H1 (cell line): ENCODE results near the gene SPEM1. TPM values are rescaled to one million over a fixed set of nuclear protein-coding genes. Genes with fewer than 3 reads are reported as not detected.

Source experiments
- CTCF ChIA-PET: fragments of 300-600 bp; sonication (Branson Sonifier 250); formaldehyde crosslinking; loops from one replicate; lab custom pipeline; 2021; ENCODE audit not compliant: partially characterized antibody; lab: Charles Lee
- POLR2A ChIA-PET: fragments of 300-600 bp; sonication (Branson Sonifier 250); formaldehyde crosslinking; loops from one replicate; lab custom pipeline; 2021; ENCODE audit warnings: inconsistent platforms; ENCODE audit not compliant: partially characterized antibody; lab: Charles Lee
- DNase-seq, 2 experiments: peaks; one replicate each; pipeline versions ENCODE4 v3.0.0 to v3.0.0-alpha.2; 2010 to 2022; ENCODE audit warnings: low spot score in 2 of 2, low read depth in 1 of 2, mixed read lengths in 1 of 2
- FAIRE-seq: peaks from 2 replicates; lab custom pipeline; 2011; peaks lifted over from hg19 to GRCh38; lab: Jason Lieb, UNC
- H2AFZ ChIP-seq: 2 replicates; pipeline ENCODE4 v1.8.1; 2012; ENCODE audit warnings: low read length, inconsistent platforms
- H2AK5ac ChIP-seq: 2 replicates; pipeline ENCODE4 v1.6.1; 2013; ENCODE audit warnings: low read depth, low read length
- H2BK120ac ChIP-seq: replicated peaks from 2 replicates; pipeline ENCODE3; 2013; ENCODE audit warnings: low read depth, low read length, inconsistent platforms
- H2BK12ac ChIP-seq: 2 replicates; pipeline ENCODE4 v1.6.1; 2013; ENCODE audit warnings: low read depth, low read length
- H2BK15ac ChIP-seq: 2 replicates; pipeline ENCODE4 v1.6.1; 2013; ENCODE audit warnings: low read length
- H2BK20ac ChIP-seq: 2 replicates; pipeline ENCODE4 v1.6.1; 2013; ENCODE audit warnings: low read length
- H2BK5ac ChIP-seq: 2 replicates; pipeline ENCODE4 v1.6.1; 2013; ENCODE audit warnings: low read depth, low read length
- H3K14ac ChIP-seq: 2 replicates; pipeline ENCODE4 v1.6.1; 2013; ENCODE audit warnings: inconsistent platforms; ENCODE audit not compliant: insufficient read length
- H3K18ac ChIP-seq: 2 replicates; pipeline ENCODE4 v1.6.1; 2013; ENCODE audit warnings: low read length; ENCODE audit errors: extremely low read depth
- H3K23ac ChIP-seq: 2 replicates; pipeline ENCODE4 v1.6.1; 2013; ENCODE audit warnings: inconsistent platforms; ENCODE audit not compliant: insufficient read length
- H3K23me2 ChIP-seq: 2 replicates; pipeline ENCODE4 v1.6.1; 2013; ENCODE audit warnings: low read depth, low read length
- H3K27ac ChIP-seq: 2 replicates; pipeline ENCODE4 v1.6.1; 2011; ENCODE audit warnings: low read depth, low read length, inconsistent platforms
- H3K27me3 ChIP-seq, 4 experiments: replicated peaks in 1 of 4; 1 replicate in 1 of 4; 2 replicates in 3 of 4; pipeline versions ENCODE4 v1.6.1 to v1.8.1; 2011 to 2013; ENCODE audit warnings: low read length in 3 of 4, mild to moderate bottlenecking in 3 of 4, inconsistent platforms in 2 of 4, mixed read lengths in 2 of 4, moderate library complexity in 1 of 4; ENCODE audit not compliant: control insufficient read depth in 3 of 4, insufficient read depth in 3 of 4; ENCODE audit errors: extremely low read depth in 1 of 4
- H3K36me3 ChIP-seq, 4 experiments: 2 replicates each; pipeline versions ENCODE4 v1.6.1 to v1.8.1; 2011 to 2013; ENCODE audit warnings: mild to moderate bottlenecking in 4 of 4, low read length in 3 of 4, moderate library complexity in 2 of 4, control low read depth in 1 of 4, inconsistent platforms in 1 of 4; ENCODE audit not compliant: insufficient read depth in 4 of 4, control insufficient read depth in 2 of 4
- H3K4ac ChIP-seq: replicated peaks from 2 replicates; pipeline ENCODE3; 2013; ENCODE audit warnings: low read length, low read depth, mixed read lengths, inconsistent platforms; ENCODE audit not compliant: insufficient read length
- H3K4me1 ChIP-seq, 4 experiments: replicated peaks in 1 of 4; 1 replicate in 1 of 4; 2 replicates in 3 of 4; pipeline versions ENCODE4 v1.6.1 to v1.8.1; 2011 to 2013; ENCODE audit warnings: low read length in 3 of 4, inconsistent platforms in 2 of 4, mixed read lengths in 1 of 4; ENCODE audit not compliant: insufficient read depth in 4 of 4, control insufficient read depth in 3 of 4
- H3K4me2 ChIP-seq, 2 experiments: 2 replicates each; pipeline versions ENCODE4 v1.6.1 to v1.8.1; 2011 to 2013; ENCODE audit warnings: low read depth in 2 of 2, low read length in 2 of 2, control low read depth in 1 of 2, inconsistent platforms in 1 of 2, mild to moderate bottlenecking in 1 of 2; ENCODE audit not compliant: insufficient read depth in 1 of 2
- H3K4me3 ChIP-seq, 4 experiments: fragments of 200-600, 300-600 bp in 1 of 4; sonication (generic), shearing (Covaris generic), sonication (Bioruptor Twin) in 1 of 4; 2 replicates each; pipeline versions ENCODE4 v1.5.1 to v1.8.1; 2011 to 2016; ENCODE audit warnings: low read length in 4 of 4, low read depth in 3 of 4, control low read depth in 2 of 4, inconsistent platforms in 2 of 4, mild to moderate bottlenecking in 2 of 4, mixed read lengths in 1 of 4, moderate library complexity in 1 of 4; ENCODE audit not compliant: insufficient read depth in 2 of 4; ENCODE audit errors: extremely low read depth in 1 of 4
- H3K56ac ChIP-seq: replicated peaks from 2 replicates; pipeline ENCODE3; 2013; ENCODE audit warnings: low read depth, mild to moderate bottlenecking, mixed read lengths, low read length, inconsistent platforms; ENCODE audit not compliant: insufficient read length
- H3K79me1 ChIP-seq: 2 replicates; pipeline ENCODE4 v1.6.1; 2013; ENCODE audit warnings: low read depth, low read length, control low read depth
- H3K79me2 ChIP-seq, 2 experiments: 2 replicates each; pipeline versions ENCODE4 v1.6.1 to v1.8.1; 2012 to 2013; ENCODE audit warnings: low read length in 2 of 2, mild to moderate bottlenecking in 2 of 2, inconsistent platforms in 1 of 2; ENCODE audit not compliant: insufficient read depth in 2 of 2, control insufficient read depth in 1 of 2
- H3K9ac ChIP-seq, 4 experiments: replicated peaks in 1 of 4; 1 replicate in 1 of 4; 2 replicates in 3 of 4; pipeline versions ENCODE4 v1.6.1 to v1.8.1; 2011 to 2013; ENCODE audit warnings: low read depth in 3 of 4, low read length in 3 of 4, control low read depth in 2 of 4, mild to moderate bottlenecking in 2 of 4, moderate library complexity in 2 of 4, inconsistent platforms in 1 of 4; ENCODE audit errors: extremely low read depth in 1 of 4
- H3K9me3 ChIP-seq, 2 experiments: 2 replicates each; pipeline versions ENCODE4 v1.6.1 to v1.8.1; 2012 to 2013; ENCODE audit warnings: mild to moderate bottlenecking in 2 of 2, moderate library complexity in 2 of 2, control low read depth in 1 of 2, inconsistent platforms in 1 of 2, low read depth in 1 of 2, low read length in 1 of 2, mixed read lengths in 1 of 2; ENCODE audit not compliant: insufficient read depth in 2 of 2
- H4K20me1 ChIP-seq, 2 experiments: replicated peaks in 1 of 2; 2 replicates each; pipeline versions ENCODE3 to v1.8.1; 2011 to 2013; ENCODE audit warnings: inconsistent platforms in 2 of 2, low read length in 2 of 2, mild to moderate bottlenecking in 1 of 2; ENCODE audit not compliant: insufficient read depth in 2 of 2, control insufficient read depth in 1 of 2
- H4K5ac ChIP-seq: 2 replicates; pipeline ENCODE4 v1.6.1; 2013; ENCODE audit warnings: low read length, low read depth, mixed read lengths, inconsistent platforms; ENCODE audit not compliant: insufficient read length
- H4K8ac ChIP-seq: 2 replicates; pipeline ENCODE4 v1.8.0; 2013; ENCODE audit warnings: mild to moderate bottlenecking, moderate library complexity, low read length, inconsistent platforms; ENCODE audit not compliant: insufficient read depth; ENCODE audit errors: extremely low read depth
- H4K91ac ChIP-seq: replicated peaks from 2 replicates; pipeline ENCODE3; 2013; ENCODE audit warnings: low read length, mixed read lengths, inconsistent platforms; ENCODE audit not compliant: insufficient read length
- KDM1A ChIP-seq: fragments of 200-600, 300-600 bp; sonication (generic); IDR thresholded peaks from 2 replicates; pipeline ENCODE4 v1.7.1; 2016; ENCODE audit warnings: mild to moderate bottlenecking, low read length, borderline replicate concordance
- RXRA ChIP-seq: IDR thresholded peaks from 2 replicates; pipeline ENCODE4 v1.6.1; 2011; ENCODE audit warnings: low read depth, mild to moderate bottlenecking, low read length, moderate library complexity; ENCODE audit not compliant: insufficient read depth
- WGBS, 2 experiments: shearing (Covaris generic) in 1 of 2; methylation state at CpG; one replicate each; pipeline versions ENCODE4 v1.1.6 to v1.1.7; 2013 to 2015; ENCODE audit warnings: low lambda C conversion rate in 2 of 2, mixed read lengths in 2 of 2, inconsistent platforms in 1 of 2, low coverage in 1 of 2, missing lambda C conversion rate in 1 of 2; ENCODE audit not compliant: insufficient replicate concordance in 2 of 2, insufficient coverage in 1 of 2, insufficient read length in 1 of 2; ENCODE audit errors: extremely low coverage in 1 of 2, missing lambda C conversion rate in 1 of 2; 5-methylcytosine and 5-hydroxymethylcytosine counted together
- polyA plus RNA-seq, 7 experiments: library from polyadenylated mRNA; depleted of rRNA in 3 of 7; stranded (reverse) in 5 of 7; unstranded in 2 of 7; fragments of >200 nt in 5 of 7; fragments of 200-250 nt in 2 of 7; gene quantifications; 1 replicate in 5 of 7; 2 replicates in 1 of 7; 4 replicates in 1 of 7; pipeline versions ENCODE4 v1.2.1 to v1.2.3, GENCODE V29; 2011 to 2013; ENCODE audit warnings: missing spikeins in 2 of 7, mixed read lengths in 2 of 7
- total RNA-seq: library from RNA; stranded (reverse); fragmentation: NEBNext Ultra II Directional; extraction: Animal tissue kit (Norgen Biotek cat#: 25700); gene quantifications from 2 replicates; pipeline ENCODE4 v1.2.1, GENCODE V29; 2021

Gene SPEM1
- total and polyA plus RNA-seq, 2 of the 8 experiments (the other 6 are each of a cell fraction or from before 2014, with no cell fraction given), result not detected

- no peak overlapping the region for H3K18ac ChIP-seq
- H4K91ac ChIP-seq, result peak overlapping the region; percentile 27
- FAIRE-seq, result no peak
- H3K36me3 ChIP-seq, result no peaks in the 10 kb centered on the region
- ChIA-PET POLR2A (interaction anchor here (0.6 to 2.3 kb wide), 11 partner anchors 9 to 1963 kb away, joined by 3 to 8 read pairs (median 4); partner anchors contain the start of genes ACAP1, CD68 and TMEM102), CTCF (interaction anchor here (0.6 to 2.2 kb wide), 9 partner anchors 10 to 178 kb away, joined by 3 to 14 read pairs (median 3); partner anchors contain the start of genes TMEM95 and TNK1)
- H2AK5ac ChIP-seq, result no peak overlapping the region
- TF ChIP-seq KDM1A, result 0 out of 2 replicates have a peak, but pooled peaks have one; percentile 10
- no peak for TF ChIP-seq RXRA
- H2BK12ac ChIP-seq, result no peak overlapping the region
- no peak overlapping the region for H3K9ac ChIP-seq
- H3K23me2 ChIP-seq, result peaks cover 13% of the 10 kb centered on the region; the same call in 1 of the 2 replicates
- 0 out of 4 replicates have a peak, but pooled peaks cover 0 to 4% of the 10 kb centered on the region in 2 experiments for H3K79me2 ChIP-seq
- no peak overlapping the region for H3K14ac ChIP-seq
- no peak overlapping the region for H2AFZ ChIP-seq
- no peaks in the 10 kb centered on the region for H3K27me3 ChIP-seq
- H2BK120ac ChIP-seq, result no peak overlapping the region
- no peaks in the 10 kb centered on the region for H3K9me3 ChIP-seq
- H2BK15ac ChIP-seq, result no peak overlapping the region
- DNase-seq, result no peak
- no peak overlapping the region for H4K8ac ChIP-seq
- H3K27ac ChIP-seq, result no peak overlapping the region
- H4K5ac ChIP-seq, result no peak overlapping the region
- H3K4ac ChIP-seq, result no peak overlapping the region
- WGBS, 2 experiments, result 93% methylated on average over 2 of the region's 2 CpGs; no CpG with 5 or more reads in 1 of the 2 experiments
- H3K4me3 ChIP-seq, result no peak overlapping the region
- peaks cover 0 to 3% of the 10 kb centered on the region in 2 experiments for H4K20me1 ChIP-seq
- H3K79me1 ChIP-seq, result peaks cover 2% of the 10 kb centered on the region; the same call in 1 of the 2 replicates
- H3K56ac ChIP-seq, result no peak overlapping the region
- H2BK20ac ChIP-seq, result no peak overlapping the region
- H3K4me1 ChIP-seq, result peaks cover 0 to 5% (median 3%) of the 10 kb centered on the region in 4 experiments; a peak in 4 of 7 replicates
- no peak overlapping the region for H2BK5ac ChIP-seq
- no peak overlapping the region for H3K4me2 ChIP-seq
- no peak overlapping the region for H3K23ac ChIP-seq
Measured at GRCh38 chr17:7398612-7399011, 21.5 kb upstream of the SPEM1 start.
